GM23338 (cell line): Measurements from ENCODE around the gene GTF2H4.

Experiments used
- CREB1 ChIP-seq: fragments of 250-450 bp; sonication (Bioruptor Pico); IDR thresholded peaks from 2 replicates; pipeline ENCODE4 v1.5.0; 2020; ENCODE audit warnings: low read depth, mild to moderate bottlenecking, moderate library complexity
- CTCF ChIP-seq, 2 experiments: fragments of 200-600 bp in 1 of 2; sonication (generic) in 1 of 2; conservative IDR thresholded peaks; 2 replicates each; pipeline versions ENCODE4 v1.5.1 to v1.6.1; 2016 to 2017; ENCODE audit warnings: antibody characterized with exemption in 2 of 2, low read depth in 2 of 2, mild to moderate bottlenecking in 2 of 2, moderate library complexity in 1 of 2
- ETS1 ChIP-seq: IDR thresholded peaks from 2 replicates; pipeline ENCODE4 v1.6.1; 2016; ENCODE audit warnings: antibody characterized with exemption
- EZH2 ChIP-seq: fragments of 200-600 bp; sonication (generic); IDR thresholded peaks from one replicate; pipeline ENCODE4 v1.8.0; 2017; ENCODE audit warnings: antibody characterized with exemption, mild to moderate bottlenecking, low read depth; ENCODE audit not compliant: unreplicated experiment
- EZH2phosphoT487 ChIP-seq: fragments of 200-600 bp; sonication (generic); IDR thresholded peaks from one replicate; pipeline ENCODE4 v1.8.1; 2018; ENCODE audit warnings: antibody characterized with exemption; ENCODE audit not compliant: unreplicated experiment
- JUNB ChIP-seq: IDR thresholded peaks from one replicate; pipeline ENCODE4 v1.6.1; 2016; ENCODE audit warnings: antibody characterized with exemption; ENCODE audit not compliant: unreplicated experiment
- NANOG ChIP-seq: IDR thresholded peaks from 2 replicates; pipeline ENCODE4 v1.6.1; 2016; ENCODE audit warnings: antibody characterized with exemption, borderline replicate concordance
- POLR2AphosphoS5 ChIP-seq: IDR thresholded peaks from 2 replicates; pipeline ENCODE4 v1.6.1; 2016; ENCODE audit warnings: antibody characterized with exemption, low read depth
- REST ChIP-seq: IDR thresholded peaks from one replicate; pipeline ENCODE4 v1.6.1; 2018; ENCODE audit warnings: antibody characterized with exemption; ENCODE audit not compliant: unreplicated experiment
- STAT1 ChIP-seq: IDR thresholded peaks from one replicate; pipeline ENCODE4 v1.6.1; 2016; ENCODE audit warnings: antibody characterized with exemption; ENCODE audit not compliant: unreplicated experiment
- ZNF114 ChIP-seq: fragments of 250-450 bp; sonication (Bioruptor Pico); IDR thresholded peaks from 2 replicates; pipeline ENCODE4 v1.5.0; 2020; ENCODE audit warnings: mild to moderate bottlenecking, moderate library complexity
- ZNF331 ChIP-seq: fragments of 250-450 bp; sonication (Bioruptor Pico); IDR thresholded peaks from 2 replicates; pipeline ENCODE4 v1.5.0; 2020; ENCODE audit warnings: low read depth, mild to moderate bottlenecking, moderate library complexity

GRCh38 chr6:30896541-30896940 lies 11.5 kb upstream of the GTF2H4 start:
- TF ChIP-seq CTCF (conservative IDR thresholded peaks at IDR 0.05; ENCODE audit: low read depth in 2 of 2) (no peak), EZH2 (no peak), STAT1 (no peak), POLR2AphosphoS5 (no peak), REST (no peak), ETS1 (no peak), CREB1 (no peak), EZH2phosphoT487 (no peak), JUNB (no peak), ZNF331 (CRISPR knock-in tag) (no peak), NANOG (no peak), ZNF114 (CRISPR knock-in tag) (no peak)
